Stimulated activated CD4-positive, alpha-beta T cell treated with anti-CD3 and anti-CD28 coated beads, Interleukin-1b, Interleukin-23, amount 100 ng/mL, for 1 hour (primary cell): Measurements from ENCODE around the gene PPM1B.
"Not testable (repeated sequence)": the region's sequence is repeated elsewhere in the genome, so short reads cannot be mapped to it uniquely, and the experiment has no call there.

Experiments
- DNase-seq, 2 donors: peaks; one replicate each; pipeline ENCODE4 v3.0.0-alpha.2; 2020; ENCODE audit warnings: low read depth in 2 of 2

PPM1B gene

GRCh38 chr2:44163777-44164176, 4.9 kb upstream of the PPM1B start:
- no peak for DNase-seq

- no peak for DNase-seq
These were observed 4.1 kb upstream of the PPM1B start for GRCh38 chr2:44164617-44165016.

GRCh38 chr2:44166096-44166495, 2.6 kb upstream of the PPM1B start:
- no peak for DNase-seq

GRCh38 chr2:44167311-44167907, 1.3 kb upstream of the PPM1B start:
- no peak for DNase-seq

GRCh38 chr2:44167908-44168680, 581 bp upstream of the PPM1B start:
- peak; percentile 87 to 95 for DNase-seq

GRCh38 chr2:44169155-44169898, 652 bp downstream of the PPM1B start:
- peak; percentile 2 to 14 for DNase-seq

GRCh38 chr2:44170311-44170717, 1.6 kb downstream of the PPM1B start:
- no peak for DNase-seq

- no peak for DNase-seq
These were observed 2.3 kb downstream of the PPM1B start for GRCh38 chr2:44171018-44171417.

GRCh38 chr2:44171442-44171841, 2.8 kb downstream of the PPM1B start:
- DNase-seq: not testable (repeated sequence)

- no peak for DNase-seq
These were observed 3.9 kb downstream of the PPM1B start for GRCh38 chr2:44172576-44172975.

GRCh38 chr2:44178950-44179349, 10.3 kb downstream of the PPM1B start:
- no peak for DNase-seq

GRCh38 chr2:44181648-44182047, 13.0 kb downstream of the PPM1B start:
- DNase-seq: no peak

- no peak for DNase-seq
These were observed 15.4 kb downstream of the PPM1B start for GRCh38 chr2:44184106-44184505.

GRCh38 chr2:44186810-44187209, 18.1 kb downstream of the PPM1B start:
- no peak for DNase-seq

GRCh38 chr2:44187251-44187650, 18.6 kb downstream of the PPM1B start:
- DNase-seq: no peak

GRCh38 chr2:44188696-44189095, 20.0 kb downstream of the PPM1B start:
- DNase-seq: no peak

GRCh38 chr2:44189104-44189503, 20.4 kb downstream of the PPM1B start:
- DNase-seq: no peak

GRCh38 chr2:44190526-44190925, 21.9 kb downstream of the PPM1B start:
- DNase-seq: no peak

- no peak for DNase-seq
These were observed 23.1 kb downstream of the PPM1B start for GRCh38 chr2:44191739-44192138.

GRCh38 chr2:44192646-44193045, 24.0 kb downstream of the PPM1B start:
- DNase-seq: no peak

GRCh38 chr2:44195714-44196113, 27.0 kb downstream of the PPM1B start:
- no peak for DNase-seq

- no peak for DNase-seq
These were observed 29.1 kb downstream of the PPM1B start for GRCh38 chr2:44197816-44198215.

- DNase-seq: no peak
These were observed 31.3 kb downstream of the PPM1B start for GRCh38 chr2:44200011-44200410.
